Spleen (tissue), 7 donors: Measurements from ENCODE around the gene DAAM2.

ENCODE experiments used
- CTCF ChIP-seq, 11 experiments: fragments of 200-600 bp in 7 of 11; fragments of 450-650 bp in 4 of 11; sonication (generic) in 4 of 11; IDR thresholded peaks in 8 of 11; conservative IDR thresholded peaks in 3 of 11; 1 replicate in 7 of 11; 2 replicates in 4 of 11; pipeline versions ENCODE4 v1.4.0 to v1.8.0; 2016 to 2021; ENCODE audit warnings: antibody characterized with exemption in 11 of 11, inconsistent platforms in 4 of 11, mild to moderate bottlenecking in 1 of 11
- POLR2A ChIP-seq, 3 donors: fragments of 450-650 bp; IDR thresholded peaks; one replicate each; pipeline ENCODE4 v1.5.1; 2017; ENCODE audit warnings: antibody characterized with exemption in 3 of 3, mild to moderate bottlenecking in 1 of 3
- POLR2AphosphoS5 ChIP-seq, 3 donors: sonication (generic); formaldehyde crosslinking; IDR thresholded peaks; one replicate each; pipeline ENCODE4 v1.5.1; 2017; ENCODE audit warnings: antibody characterized with exemption in 3 of 3
- donor health status: DM: no; HTN: no; CAD: no; lungs with moderate emphysema.
- donor health status: DM: no; HTN: no; CAD: no.
- donor health status: DM: no; HTN: no; CAD: no.

DNA sequence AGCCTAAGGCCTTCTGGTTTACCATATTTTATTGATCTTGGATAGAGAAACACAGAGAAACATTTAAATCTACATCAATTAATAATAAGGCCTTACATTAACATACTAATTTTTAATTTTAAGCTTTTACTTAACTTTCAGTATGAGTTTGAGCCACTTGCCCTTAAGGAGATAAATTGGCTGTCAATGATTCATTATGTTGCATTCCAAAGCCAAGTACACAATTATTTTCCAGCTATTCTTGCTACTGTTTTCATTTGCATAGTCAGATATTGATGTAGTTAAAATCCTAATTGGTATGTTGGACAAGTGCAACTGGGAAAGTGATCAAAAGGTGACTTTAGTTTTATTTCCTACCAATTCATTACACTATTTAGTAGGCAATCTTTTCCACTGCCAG is 83.9 kb downstream of the DAAM2 start:
- TF ChIP-seq CTCF (IDR thresholded peaks at IDR 0.05 in 8 of 11, conservative IDR thresholded peaks at IDR 0.05 in 3 of 11), result no peak
- no peak for TF ChIP-seq POLR2AphosphoS5 (IDR thresholded peaks at IDR 0.05)
- TF ChIP-seq POLR2A (IDR thresholded peaks at IDR 0.05), result no peak
